Psoas muscle (tissue), 8 donors: ENCODE measurements around the gene DMD. TPM values are rescaled to one million over a fixed set of nuclear protein-coding genes. Genes with fewer than 3 reads are reported as not detected.

Experiments
- ATAC-seq, 4 donors: fragments of 200-7000 bp; cut with Tn5 transposase; one replicate each; pipeline ENCODE4 v1.9.1; 2020; ENCODE audit warnings: moderate library complexity in 3 of 4, mild to moderate bottlenecking in 2 of 4
- DNase-seq, 2 donors: peaks; one replicate each; pipeline ENCODE4 v3.0.0-alpha.2; 2020
- H3K27ac ChIP-seq: fragments of 200-600 bp; one replicate; pipeline ENCODE4 v1.8.0; 2022
- H3K27me3 ChIP-seq, 3 donors: fragments of 200-600 bp in 1 of 3; one replicate each; pipeline versions ENCODE4 v1.6.1 to v1.8.0; 2013 to 2022; ENCODE audit warnings: low read length in 2 of 3, mild to moderate bottlenecking in 2 of 3, moderate library complexity in 1 of 3; ENCODE audit not compliant: insufficient read depth in 3 of 3
- H3K36me3 ChIP-seq, 2 donors: fragments of 200-600 bp in 1 of 2; one replicate each; pipeline versions ENCODE4 v1.6.1 to v1.8.0; 2013 to 2022; ENCODE audit warnings: low read depth in 1 of 2, mild to moderate bottlenecking in 1 of 2, moderate library complexity in 1 of 2; ENCODE audit not compliant: insufficient read depth in 1 of 2
- H3K4me1 ChIP-seq: fragments of 200-600 bp; one replicate; pipeline ENCODE4 v1.8.0; 2022
- H3K4me3 ChIP-seq: fragments of 200-600 bp; one replicate; pipeline ENCODE4 v1.8.0; 2022; ENCODE audit warnings: mild to moderate bottlenecking
- H3K9me3 ChIP-seq: fragments of 200-600 bp; one replicate; pipeline ENCODE4 v1.8.0; 2022
- CTCF ChIP-seq: fragments of 200-600 bp; IDR thresholded peaks from one replicate; pipeline ENCODE4 v1.8.0; 2022; ENCODE audit warnings: antibody characterized with exemption
- WGBS, 3 donors: extraction: QIAGEN DNeasy Blood & Tissue Kit; methylation state at CpG; one replicate each; pipeline versions ENCODE4 v1.1.6 to v1.1.7; 2013; 5-methylcytosine and 5-hydroxymethylcytosine counted together
- intact Hi-C, 2 donors: fragments of 100-400 bp; cut with DNase I; formaldehyde crosslinking; loops; one replicate each; pipeline versions ENCODE4 v1.11.0 to v1.14.2; 2022
- polyA plus RNA-seq, 3 donors: library from polyadenylated mRNA; stranded (reverse); fragments of 200-250 nt; gene quantifications; one replicate each; pipeline ENCODE4 v1.2.3, GENCODE V29; 2013
- total RNA-seq, 4 donors: library from RNA; stranded (reverse); fragmentation: NEBNext Ultra II Directional in 2 of 4; extraction: Animal tissue kit (Norgen Biotek cat#: 25700) in 2 of 4; gene quantifications; one replicate each; pipeline versions ENCODE4 v1.2.1 to v1.2.4, GENCODE V29; 2021 to 2023
- donor health status: healthy with polysubstance abuse.
- donor health status: DM: no; HTN: no; CAD: no; lungs with moderate emphysema.
- donor health status: Bipolar disorder and iron deficiency.
- donor health status: healthy.
- donor health status: DM: yes; HTN: yes; CAD: no.
- donor health status: DM: no; HTN: no; CAD: no.
- donor health status: DM: no; HTN: no; CAD: no.
- donor health status: DM: yes; HTN: yes; CAD: no.

Gene DMD
- total and polyA plus RNA-seq, 7 donors: 6.8 to 170 (median 86.5) TPM

- WGBS, 3 donors: 43 to 58% (median 48%) methylated on average over 7 of the region's 7 CpGs
- Histone ChIP-seq H3K9me3 (no peaks in the 10 kb centered on the region), H3K27me3 (peaks cover 0 to 3% (median 0%) of the 10 kb centered on the region in 3 donors), H3K4me3 (peak overlapping the region; percentile 1), H3K36me3 (no peaks in the 10 kb centered on the region), H3K27ac (no peak overlapping the region), H3K4me1 (no peaks in the 10 kb centered on the region)
- intact Hi-C loops: loop anchor here in 1 of 2 donors (10.0 kb wide), 1 partner anchor 389 kb away; no protein-coding TSS in a partner anchor
- no peak for TF ChIP-seq CTCF
- ATAC-seq (no peak), DNase-seq (no peak)
Measured at GRCh38 chrX:31265383-31265782, 1946.0 kb downstream of the DMD start.

GRCh38 chrX:31260351-31260750 is 1951.0 kb downstream of the DMD start:
- WGBS, 3 donors: 67 to 84% (median 71%) methylated on average over 5 of the region's 5 CpGs

GRCh38 chrX:31258166-31258565 is 1953.2 kb downstream of the DMD start:
- no peak for ATAC-seq

More at GRCh38 chrX:31260351-31260750, 1951.0 kb downstream of the DMD start:
- DNase-seq: no peak
- no peaks in the 10 kb centered on the region for H3K36me3 ChIP-seq
- ATAC-seq: no peak
- TF ChIP-seq CTCF: no peak
- no peak overlapping the region for H3K27ac ChIP-seq
- no peaks in the 10 kb centered on the region for H3K4me1 ChIP-seq
- H3K27me3 ChIP-seq: no peaks in the 10 kb centered on the region
- H3K9me3 ChIP-seq: no peaks in the 10 kb centered on the region
- intact Hi-C loops: loop anchor here in 1 of 2 donors (10.0 kb wide), 1 partner anchor 394 kb away; no protein-coding TSS in a partner anchor
- H3K4me3 ChIP-seq: no peak overlapping the region

GRCh38 chrX:31255310-31256033 is 1955.9 kb downstream of the DMD start:
- TF ChIP-seq CTCF: no peak
- no peak overlapping the region for H3K4me3 ChIP-seq
- 73 to 89% (median 83%) methylated on average over 9 of the region's 9 CpGs for whole genome bisulfite sequencing, 3 donors
- H3K27me3 ChIP-seq: no peaks in the 10 kb centered on the region
- H3K4me1 ChIP-seq: no peaks in the 10 kb centered on the region
- ATAC-seq (no peak), DNase-seq (no peak)
- H3K27ac ChIP-seq: no peak overlapping the region
- intact Hi-C loops: no loop called here
- no peaks in the 10 kb centered on the region for H3K9me3 ChIP-seq
- H3K36me3 ChIP-seq: no peaks in the 10 kb centered on the region

More at GRCh38 chrX:31258166-31258565, 1953.2 kb downstream of the DMD start:
- Histone ChIP-seq H3K27ac (no peak overlapping the region), H3K9me3 (no peaks in the 10 kb centered on the region), H3K4me3 (no peak overlapping the region), H3K36me3 (no peaks in the 10 kb centered on the region), H3K4me1 (no peaks in the 10 kb centered on the region), H3K27me3 (no peaks in the 10 kb centered on the region)
- WGBS, 3 donors: 60 to 78% (median 78%) methylated on average over 4 of the region's 4 CpGs
- DNase-seq: no peak
- intact Hi-C loops: no loop called here
- no peak for TF ChIP-seq CTCF

- no peaks in the 10 kb centered on the region for H3K9me3 ChIP-seq
- H3K36me3 ChIP-seq: no peaks in the 10 kb centered on the region
- ATAC-seq: no peak
- no peak overlapping the region for H3K27ac ChIP-seq
- H3K4me3 ChIP-seq: no peak overlapping the region
- intact Hi-C loops: no loop called here
- TF ChIP-seq CTCF: no peak
- 49 to 79% (median 57%) methylated on average over 3 of the region's 3 CpGs for WGBS, 3 donors
- no peaks in the 10 kb centered on the region for H3K4me1 ChIP-seq
- no peak for DNase-seq
- H3K27me3 ChIP-seq: no peaks in the 10 kb centered on the region
Measured at GRCh38 chrX:31252133-31252532, 1959.2 kb downstream of the DMD start.
